Epithelial cell of esophagus (primary cell): ENCODE measurements around the gene SPDYA.

ENCODE experiments used
- DNase-seq: peaks from one replicate; pipeline ENCODE4 v3.0.0; 2010; ENCODE audit warnings: low read depth
- H3K4me3 ChIP-seq: 2 replicates; pipeline ENCODE4 v1.5.1; 2011; ENCODE audit warnings: mild to moderate bottlenecking, low read length, control low read depth
- TF ChIP-seq, protein P1 (sequence below): IDR thresholded peaks from 2 replicates; pipeline ENCODE4 v1.5.1; 2011; ENCODE audit warnings: low read depth, mild to moderate bottlenecking, low read length, control low read depth, inconsistent platforms; ENCODE audit not compliant: insufficient read depth; ENCODE audit errors: missing control alignments

SPDYA gene

DNA sequence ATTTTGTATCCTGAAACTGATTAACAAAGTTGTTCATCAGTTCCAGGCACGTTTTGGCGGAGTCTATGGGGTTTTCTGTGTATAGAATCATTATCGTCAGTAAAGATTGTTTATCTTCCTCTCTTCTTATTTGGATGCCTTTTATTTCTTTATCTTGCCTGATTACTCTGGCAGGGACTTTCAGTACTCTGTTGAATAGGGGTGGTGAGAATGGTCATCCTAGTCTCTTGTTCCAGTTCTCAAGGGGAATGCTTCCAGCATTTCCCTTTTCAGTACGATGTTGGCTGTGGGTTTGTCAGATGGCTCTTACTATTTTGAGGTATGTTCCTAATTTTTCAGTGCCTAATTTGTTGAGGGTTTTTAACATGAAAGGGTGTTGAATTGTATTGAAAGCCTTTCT is 14.0 kb upstream of the SPDYA start:
- no peak overlapping the region for H3K4me3 ChIP-seq
- no peak for DNase-seq
- TF ChIP-seq, protein P1, sequence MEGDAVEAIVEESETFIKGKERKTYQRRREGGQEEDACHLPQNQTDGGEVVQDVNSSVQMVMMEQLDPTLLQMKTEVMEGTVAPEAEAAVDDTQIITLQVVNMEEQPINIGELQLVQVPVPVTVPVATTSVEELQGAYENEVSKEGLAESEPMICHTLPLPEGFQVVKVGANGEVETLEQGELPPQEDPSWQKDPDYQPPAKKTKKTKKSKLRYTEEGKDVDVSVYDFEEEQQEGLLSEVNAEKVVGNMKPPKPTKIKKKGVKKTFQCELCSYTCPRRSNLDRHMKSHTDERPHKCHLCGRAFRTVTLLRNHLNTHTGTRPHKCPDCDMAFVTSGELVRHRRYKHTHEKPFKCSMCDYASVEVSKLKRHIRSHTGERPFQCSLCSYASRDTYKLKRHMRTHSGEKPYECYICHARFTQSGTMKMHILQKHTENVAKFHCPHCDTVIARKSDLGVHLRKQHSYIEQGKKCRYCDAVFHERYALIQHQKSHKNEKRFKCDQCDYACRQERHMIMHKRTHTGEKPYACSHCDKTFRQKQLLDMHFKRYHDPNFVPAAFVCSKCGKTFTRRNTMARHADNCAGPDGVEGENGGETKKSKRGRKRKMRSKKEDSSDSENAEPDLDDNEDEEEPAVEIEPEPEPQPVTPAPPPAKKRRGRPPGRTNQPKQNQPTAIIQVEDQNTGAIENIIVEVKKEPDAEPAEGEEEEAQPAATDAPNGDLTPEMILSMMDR, result no peak

DNA sequence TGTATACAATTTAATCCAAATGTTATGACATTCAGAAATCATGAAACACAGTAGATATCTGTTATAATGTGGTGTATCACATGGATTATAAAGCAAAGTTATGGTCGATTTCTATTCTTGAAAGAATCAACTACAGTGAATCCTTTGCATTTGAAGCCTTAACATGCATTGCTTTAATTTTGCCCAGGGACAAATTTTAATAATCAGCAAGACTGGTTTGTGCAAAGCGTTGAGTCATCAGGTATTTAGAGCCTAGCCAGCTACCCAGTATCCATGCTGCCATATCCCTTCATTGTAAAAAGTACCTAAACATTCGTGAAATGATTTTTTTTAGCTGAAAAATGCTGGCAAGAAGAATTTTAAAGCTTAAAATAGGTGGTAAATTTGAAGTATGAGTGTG is 8.9 kb upstream of the SPDYA start:
- TF ChIP-seq, protein P1, result no peak
- H3K4me3 ChIP-seq, result no peak overlapping the region
- DNase-seq, result peak; percentile 80

DNA sequence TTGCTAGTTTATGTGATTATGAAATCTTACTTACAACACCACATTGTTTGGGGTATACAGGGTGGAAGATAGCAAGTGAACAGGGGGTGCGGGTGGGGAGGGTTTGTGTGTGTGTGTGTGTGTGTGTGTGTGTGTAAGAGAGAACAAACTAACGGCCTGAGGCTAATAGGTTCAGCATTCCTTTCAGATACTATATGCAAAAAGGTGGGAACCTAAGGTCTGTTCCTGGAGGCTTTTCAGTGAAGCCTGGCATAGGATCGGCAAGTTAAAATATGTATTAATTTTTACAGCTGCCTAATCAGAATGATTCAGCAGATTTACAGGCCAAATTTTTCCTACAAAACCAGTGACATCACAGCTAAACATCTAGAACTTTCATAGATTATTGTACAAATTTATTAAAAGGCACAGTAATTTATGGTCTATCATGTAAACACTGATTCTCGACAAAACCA is 7.6 kb upstream of the SPDYA start:
- TF ChIP-seq, protein P1, result no peak
- DNase-seq, result no peak

DNA sequence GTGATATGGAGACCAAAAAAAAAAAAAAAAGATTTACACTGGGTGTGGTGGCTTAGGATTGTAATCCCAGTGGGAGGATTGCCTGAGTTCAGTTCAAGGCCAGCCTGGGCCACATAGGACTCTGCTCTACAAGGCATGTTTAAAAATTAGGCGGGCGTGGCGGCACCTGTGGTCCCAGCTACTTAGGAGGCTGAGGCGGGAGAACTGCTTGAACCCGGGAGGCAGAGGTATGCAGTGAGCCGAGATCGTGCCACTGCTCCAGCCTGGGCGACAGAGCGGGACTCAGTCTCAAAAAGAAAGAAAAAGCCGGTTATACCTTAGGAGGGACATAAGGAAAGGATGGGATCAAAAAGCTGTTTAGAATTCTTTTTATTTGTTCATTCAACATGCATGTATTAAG is 707 bp upstream of the SPDYA start:
- TF ChIP-seq, protein P1, result no peak
- no peak for DNase-seq
- peak overlapping the region; percentile 49 for H3K4me3 ChIP-seq

More for the DNA sequence above, 7.6 kb upstream of the SPDYA start:
- H3K4me3 ChIP-seq, result no peak overlapping the region

GRCh38 chr2:28818053-28818452 is 7.4 kb downstream of the SPDYA start:
- TF ChIP-seq, protein P1, result no peak
- no peak overlapping the region for H3K4me3 ChIP-seq

GRCh38 chr2:28821295-28821958 is 10.8 kb downstream of the SPDYA start:
- TF ChIP-seq, protein P1, result peak; percentile 74
- peak; percentile 74 for DNase-seq
- H3K4me3 ChIP-seq, result no peak overlapping the region

More at GRCh38 chr2:28818053-28818452, 7.4 kb downstream of the SPDYA start:
- DNase-seq, result no peak

- TF ChIP-seq, protein P1, result no peak
- DNase-seq, result no peak
- H3K4me3 ChIP-seq, result no peak overlapping the region
Observed at GRCh38 chr2:28822036-28822435, 11.4 kb downstream of the SPDYA start.
